ENCODE data around the gene C9orf40. TPM values are rescaled to one million over a fixed set of nuclear protein-coding genes. Genes with fewer than 3 reads are reported as not detected.

The C9orf40 gene
- total RNA-seq, 1 experiment from 2014 or later: 10.3 TPM

GRCh38 chr9:74951107-74951720, 1.5 kb downstream of the C9orf40 start:
- no peaks in the 10 kb centered on the region for H3K9me3 Mint-ChIP-seq
- Histone ChIP-seq H2BK120ac (ENCODE audit: low read depth, low read length, poor library complexity, severe bottlenecking) (no peak overlapping the region), H4K5ac (ENCODE audit: insufficient read length, low read depth, low read length) (no peak overlapping the region), H4K20me1 (ENCODE audit: control insufficient read depth, insufficient read depth, insufficient read length) (peaks cover 2% of the 10 kb centered on the region), H2BK15ac (ENCODE audit: low read depth, low read length) (no peak overlapping the region), H3K4me1 (ENCODE audit: insufficient read depth, low read length) (no peaks in the 10 kb centered on the region; the same call in 1 of the 2 replicates), H2BK12ac (ENCODE audit: insufficient read length, low read depth, low read length) (no peak overlapping the region), H2BK5ac (ENCODE audit: insufficient read length, low read length) (no peak overlapping the region), H3K9me3 (ENCODE audit: control insufficient read depth, low read depth, low read length) (no peaks in the 10 kb centered on the region), H3K9ac (ENCODE audit: extremely low read depth, insufficient read length, low read length) (no peak overlapping the region), H3K79me1 (ENCODE audit: insufficient read depth, low read depth, low read length, poor library complexity, severe bottlenecking) (no peaks in the 10 kb centered on the region), H3K14ac (ENCODE audit: insufficient read depth, low read length) (no peak overlapping the region), H2BK20ac (ENCODE audit: low read depth, low read length, poor library complexity, severe bottlenecking) (no peak overlapping the region), H3T11ph (ENCODE audit: low read length) (no peak overlapping the region), H4K91ac (ENCODE audit: insufficient read length, low read depth, low read length) (no peak overlapping the region), H2AFZ (ENCODE audit: low read length) (no peak overlapping the region), H3K56ac (ENCODE audit: insufficient read length, low read depth, low read length) (no peak overlapping the region), H3K23ac (ENCODE audit: insufficient read length, low read depth, low read length) (no peak overlapping the region), H3K23me2 (ENCODE audit: insufficient read length, low read depth, low read length, poor library complexity, severe bottlenecking) (peaks cover 3% of the 10 kb centered on the region), H3K4me2 (ENCODE audit: insufficient read depth, insufficient read length, low read length) (peak overlapping the region; percentile 73), H2AK5ac (ENCODE audit: insufficient read length, low read length) (no peak overlapping the region), H3K79me2 (ENCODE audit: insufficient read depth, low read length) (no peaks in the 10 kb centered on the region), H3K27me3 (ENCODE audit: insufficient read depth, low read length) (no peaks in the 10 kb centered on the region), H3K27ac (ENCODE audit: insufficient read length, low read depth, low read length) (no peak overlapping the region), H3K18ac (ENCODE audit: insufficient read length, low read depth, low read length) (no peak overlapping the region), H3K4ac (ENCODE audit: low read depth, low read length) (no peak overlapping the region), H4K8ac (replicated peaks; ENCODE audit: insufficient read length, low read depth, low read length) (no peak overlapping the region)
- no CpG with 5 or more reads among the region's 21 CpGs for WGBS (ENCODE audit: extremely low coverage, insufficient read length, low lambda C conversion rate)
- H3K27me3 Mint-ChIP-seq (ENCODE audit: low read depth): peaks cover 4% of the 10 kb centered on the region
- H3K36me3 Mint-ChIP-seq (ENCODE audit: insufficient read depth in 1 of 3, low read depth in 3 of 3): peaks cover 0 to 4% (median 3%) of the 10 kb centered on the region in 3 experiments; a peak in 4 of 7 replicates
- H3K4me3 Mint-ChIP-seq: peak overlapping the region; percentile 93 to 98
- H3K4me1 Mint-ChIP-seq: peaks cover 17 to 21% of the 10 kb centered on the region in 2 experiments
- no peak for TF ChIP-seq CTCF (conservative IDR thresholded peaks at IDR 0.05)
- no peak for DNase-seq
- H3K27ac Mint-ChIP-seq: peak overlapping the region; percentile 90 to 94 (median 94); a peak in 4 of 7 replicates

Measured in H9 (cell line).